ENCODE results near the gene ENTPD8. TPM values are rescaled to one million over a fixed set of nuclear protein-coding genes. Genes with fewer than 3 reads are reported as not detected.

ENTPD8 gene
- total and polyA plus RNA-seq, 2 of the 4 experiments (the other 2 are of a cell fraction) = 0.07 TPM; not detected in 1

DNA sequence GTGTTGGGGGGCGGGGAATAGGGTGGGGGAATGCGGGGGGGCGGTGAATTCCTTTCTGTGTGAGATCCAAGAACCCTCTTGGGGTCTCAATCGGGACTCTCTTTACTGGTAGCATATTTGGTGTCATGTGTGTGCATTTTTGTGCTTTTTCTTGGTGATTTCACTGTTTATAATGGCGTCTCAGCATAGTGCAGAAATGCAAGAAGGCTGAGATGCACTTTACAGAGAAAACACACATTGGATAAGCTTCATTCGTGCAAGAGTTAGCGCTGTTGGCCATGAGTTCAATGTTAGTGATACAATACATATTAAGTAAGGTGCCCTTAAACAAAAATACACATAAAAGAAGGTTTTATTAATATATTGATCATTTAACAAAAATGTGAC is 771 bp upstream of the ENTPD8 start:
- no peaks in the 10 kb centered on the region for H3K79me1 ChIP-seq (ENCODE audit: low read depth in 1 of 2, low read length in 2 of 2)
- in situ Hi-C loops (cut with MboI; ENCODE audit: low sequenced_read_pairs) (no loop called here), dilution Hi-C loops (cut with HindIII; ENCODE audit: low sequenced_read_pairs, unreplicated experiment) (no loop called here), intact Hi-C loops (cut with micrococcal nuclease) (no loop called here)
- BruUV-seq (replicated peaks) = no TSS peak
- no peak overlapping the region for H3K23ac ChIP-seq (ENCODE audit: low read depth, low read length)
- H3K4me2 ChIP-seq (ENCODE audit: low read depth, low read length) = peak overlapping the region; percentile 40; the same call in 1 of the 2 replicates
- H4K91ac ChIP-seq (ENCODE audit: insufficient read depth, low read depth, low read length) = no peak overlapping the region
- no peak overlapping the region for H3K27ac ChIP-seq (ENCODE audit: insufficient read depth, low read length)
- ATAC-seq (ENCODE audit: low read depth) (no peak; the same call in 1 of the 2 replicates), DNase-seq (no peak)
- H3K27me3 ChIP-seq (ENCODE audit: control insufficient read depth, insufficient read depth, low read length) = peaks cover 3% of the 10 kb centered on the region; the same call in 1 of the 2 replicates
- H2BK120ac ChIP-seq (ENCODE audit: low read depth, low read length) = no peak overlapping the region
- no CpG with 5 or more reads among the region's 7 CpGs for WGBS, 2 experiments (ENCODE audit: extremely low coverage in 2 of 2, insufficient read length in 1 of 2)
- no peak overlapping the region for H2BK20ac ChIP-seq (ENCODE audit: low read depth, low read length)
- TF ChIP-seq BHLHE40 (IDR thresholded peaks at IDR 0.05; ENCODE audit: low read depth, low read length) (no peak), RAD21 (IDR thresholded peaks at IDR 0.05; ENCODE audit: low read length) (no peak), POLR2A (IDR thresholded peaks at IDR 0.05; ENCODE audit: low read depth, low read length) (no peak), SMC3 (IDR thresholded peaks at IDR 0.05; ENCODE audit: low read depth, low read length) (no peak), MAZ (IDR thresholded peaks at IDR 0.05; ENCODE audit: borderline replicate concordance, low read depth, low read length) (no peak), MXI1 (IDR thresholded peaks at IDR 0.05; ENCODE audit: borderline replicate concordance, low read depth, low read length) (no peak), RFX5 (IDR thresholded peaks at IDR 0.05; ENCODE audit: low read depth, low read length) (no peak), MAFK (IDR thresholded peaks at IDR 0.05; ENCODE audit: low read depth, low read length) (no peak), RCOR1 (IDR thresholded peaks at IDR 0.05; ENCODE audit: insufficient replicate concordance, low read length) (no peak), FOS (IDR thresholded peaks at IDR 0.05; ENCODE audit: low read depth, low read length) (no peak), CEBPB (IDR thresholded peaks at IDR 0.05; ENCODE audit: low read depth, low read length) (no peak), CHD1 (IDR thresholded peaks at IDR 0.05; ENCODE audit: low read depth, low read length) (no peak), NFE2L2 (IDR thresholded peaks at IDR 0.05; ENCODE audit: low read depth, low read length) (no peak)
- TF ChIP-seq, protein P1, sequence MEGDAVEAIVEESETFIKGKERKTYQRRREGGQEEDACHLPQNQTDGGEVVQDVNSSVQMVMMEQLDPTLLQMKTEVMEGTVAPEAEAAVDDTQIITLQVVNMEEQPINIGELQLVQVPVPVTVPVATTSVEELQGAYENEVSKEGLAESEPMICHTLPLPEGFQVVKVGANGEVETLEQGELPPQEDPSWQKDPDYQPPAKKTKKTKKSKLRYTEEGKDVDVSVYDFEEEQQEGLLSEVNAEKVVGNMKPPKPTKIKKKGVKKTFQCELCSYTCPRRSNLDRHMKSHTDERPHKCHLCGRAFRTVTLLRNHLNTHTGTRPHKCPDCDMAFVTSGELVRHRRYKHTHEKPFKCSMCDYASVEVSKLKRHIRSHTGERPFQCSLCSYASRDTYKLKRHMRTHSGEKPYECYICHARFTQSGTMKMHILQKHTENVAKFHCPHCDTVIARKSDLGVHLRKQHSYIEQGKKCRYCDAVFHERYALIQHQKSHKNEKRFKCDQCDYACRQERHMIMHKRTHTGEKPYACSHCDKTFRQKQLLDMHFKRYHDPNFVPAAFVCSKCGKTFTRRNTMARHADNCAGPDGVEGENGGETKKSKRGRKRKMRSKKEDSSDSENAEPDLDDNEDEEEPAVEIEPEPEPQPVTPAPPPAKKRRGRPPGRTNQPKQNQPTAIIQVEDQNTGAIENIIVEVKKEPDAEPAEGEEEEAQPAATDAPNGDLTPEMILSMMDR (conservative IDR thresholded peaks at IDR 0.05; ENCODE audit: low read depth, low read length) = no peak
- TF ChIP-seq, protein P2, sequence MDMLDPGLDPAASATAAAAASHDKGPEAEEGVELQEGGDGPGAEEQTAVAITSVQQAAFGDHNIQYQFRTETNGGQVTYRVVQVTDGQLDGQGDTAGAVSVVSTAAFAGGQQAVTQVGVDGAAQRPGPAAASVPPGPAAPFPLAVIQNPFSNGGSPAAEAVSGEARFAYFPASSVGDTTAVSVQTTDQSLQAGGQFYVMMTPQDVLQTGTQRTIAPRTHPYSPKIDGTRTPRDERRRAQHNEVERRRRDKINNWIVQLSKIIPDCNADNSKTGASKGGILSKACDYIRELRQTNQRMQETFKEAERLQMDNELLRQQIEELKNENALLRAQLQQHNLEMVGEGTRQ (IDR thresholded peaks at IDR 0.05; ENCODE audit: low read depth, low read length) = no peak
- TF ChIP-seq, protein P3, sequence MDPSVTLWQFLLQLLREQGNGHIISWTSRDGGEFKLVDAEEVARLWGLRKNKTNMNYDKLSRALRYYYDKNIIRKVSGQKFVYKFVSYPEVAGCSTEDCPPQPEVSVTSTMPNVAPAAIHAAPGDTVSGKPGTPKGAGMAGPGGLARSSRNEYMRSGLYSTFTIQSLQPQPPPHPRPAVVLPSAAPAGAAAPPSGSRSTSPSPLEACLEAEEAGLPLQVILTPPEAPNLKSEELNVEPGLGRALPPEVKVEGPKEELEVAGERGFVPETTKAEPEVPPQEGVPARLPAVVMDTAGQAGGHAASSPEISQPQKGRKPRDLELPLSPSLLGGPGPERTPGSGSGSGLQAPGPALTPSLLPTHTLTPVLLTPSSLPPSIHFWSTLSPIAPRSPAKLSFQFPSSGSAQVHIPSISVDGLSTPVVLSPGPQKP (IDR thresholded peaks at IDR 0.05; ENCODE audit: borderline replicate concordance, low read depth, low read length) = no peak
- no peak overlapping the region for H4K8ac ChIP-seq (ENCODE audit: low read depth in 2 of 2, low read length in 2 of 2)
- no peak overlapping the region for H2AFZ ChIP-seq (replicated peaks; ENCODE audit: low read length, poor library complexity)
- no peak overlapping the region for H3K4me3 ChIP-seq (ENCODE audit: insufficient read depth, low read depth, low read length)
- POLR2A ChIA-PET (ENCODE audit: unreplicated experiment) = no interaction called here
- H2BK5ac ChIP-seq (ENCODE audit: low read depth, low read length, poor library complexity, severe bottlenecking) = no peak overlapping the region
- H3K36me3 ChIP-seq (ENCODE audit: control insufficient read depth, insufficient read depth, low read length) = no peaks in the 10 kb centered on the region
- H3K4me1 ChIP-seq (ENCODE audit: control insufficient read depth, insufficient read depth, low read length) = peaks cover 2% of the 10 kb centered on the region; the same call in 1 of the 2 replicates
- CTCF ChIA-PET = interaction anchor here (1.1 to 1.9 kb wide), 2 partner anchors 19 to 93 kb away, joined by 4 to 5 read pairs; partner anchors contain the start of genes EXD3 and NOXA1
- no peak overlapping the region for H3K18ac ChIP-seq (ENCODE audit: low read depth, low read length)
- no peak overlapping the region for H4K5ac ChIP-seq (ENCODE audit: low read depth, low read length)
- H3K9me3 ChIP-seq (ENCODE audit: control insufficient read depth, insufficient read depth, low read length) = no peaks in the 10 kb centered on the region
- H3K14ac ChIP-seq (replicated peaks; ENCODE audit: low read depth, low read length) = no peak overlapping the region
- peaks cover 4% of the 10 kb centered on the region; the same call in 1 of the 2 replicates for H4K20me1 ChIP-seq (ENCODE audit: insufficient read depth, low read length)
- H3K4ac ChIP-seq (ENCODE audit: low read depth, low read length) = no peak overlapping the region
- H2AK9ac ChIP-seq (replicated peaks; ENCODE audit: low read depth, low read length, poor library complexity) = no peak overlapping the region
- H2BK15ac ChIP-seq (ENCODE audit: low read depth, low read length) = no peak overlapping the region
- H2AK5ac ChIP-seq (ENCODE audit: low read depth, low read length) = no peak overlapping the region
- no peak overlapping the region for H3K9ac ChIP-seq (ENCODE audit: low read depth, low read length)
- H3K9me1 ChIP-seq (ENCODE audit: insufficient read depth, low read length) = no peaks in the 10 kb centered on the region
- no peak overlapping the region for H3K56ac ChIP-seq (ENCODE audit: extremely low read depth, insufficient read depth, low read length)

Measured in IMR-90 (cell line).